NK-92 (cell line): ENCODE results near the gene HOXD9.

Source experiments
- DNase-seq: peaks from one replicate; lab custom pipeline; 2025; ENCODE audit not compliant: unreplicated experiment; lab: John Stamatoyannopoulos, UW

Gene HOXD9

DNA sequence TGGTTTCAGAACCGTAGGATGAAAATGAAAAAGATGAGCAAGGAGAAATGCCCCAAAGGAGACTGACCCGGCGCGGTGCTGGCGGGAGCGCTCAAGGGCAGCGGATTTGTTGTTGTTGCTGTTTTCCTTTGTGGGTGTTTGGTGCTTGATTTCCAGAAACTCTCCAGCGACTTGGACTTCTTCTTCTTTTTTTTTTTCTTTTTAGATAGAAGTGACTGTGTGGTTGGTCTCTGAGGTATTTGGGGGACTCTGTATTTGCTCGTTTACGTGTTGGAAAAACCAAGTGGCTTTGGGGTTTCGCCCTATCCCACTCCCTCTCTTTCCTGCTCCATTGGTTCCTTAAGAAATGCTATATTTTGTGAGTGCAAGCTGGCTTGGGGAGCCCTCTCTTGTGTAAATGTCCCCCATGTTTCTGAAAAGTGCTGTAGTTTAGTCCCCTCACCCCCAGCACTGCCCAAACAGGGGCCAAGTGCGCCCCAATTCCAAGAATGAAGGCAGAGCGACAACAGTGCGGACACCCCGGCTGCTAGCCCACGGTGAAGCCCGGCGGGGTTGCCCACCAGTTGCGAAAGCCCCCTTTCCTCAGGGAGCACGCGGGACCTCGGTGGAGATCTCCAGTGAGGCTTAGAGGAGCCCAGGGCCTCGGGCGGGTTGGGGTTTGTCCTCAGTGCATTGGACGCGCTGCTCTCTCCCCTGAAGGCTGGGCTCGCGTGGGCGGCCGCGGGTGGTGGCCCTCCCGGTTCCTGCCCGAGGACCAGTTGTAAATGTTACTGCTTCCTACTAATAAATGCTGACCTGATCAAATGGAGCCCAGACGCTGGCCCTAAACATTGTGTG is 1.8 kb downstream of the HOXD9 start:
- DNase-seq: no peak

DNA sequence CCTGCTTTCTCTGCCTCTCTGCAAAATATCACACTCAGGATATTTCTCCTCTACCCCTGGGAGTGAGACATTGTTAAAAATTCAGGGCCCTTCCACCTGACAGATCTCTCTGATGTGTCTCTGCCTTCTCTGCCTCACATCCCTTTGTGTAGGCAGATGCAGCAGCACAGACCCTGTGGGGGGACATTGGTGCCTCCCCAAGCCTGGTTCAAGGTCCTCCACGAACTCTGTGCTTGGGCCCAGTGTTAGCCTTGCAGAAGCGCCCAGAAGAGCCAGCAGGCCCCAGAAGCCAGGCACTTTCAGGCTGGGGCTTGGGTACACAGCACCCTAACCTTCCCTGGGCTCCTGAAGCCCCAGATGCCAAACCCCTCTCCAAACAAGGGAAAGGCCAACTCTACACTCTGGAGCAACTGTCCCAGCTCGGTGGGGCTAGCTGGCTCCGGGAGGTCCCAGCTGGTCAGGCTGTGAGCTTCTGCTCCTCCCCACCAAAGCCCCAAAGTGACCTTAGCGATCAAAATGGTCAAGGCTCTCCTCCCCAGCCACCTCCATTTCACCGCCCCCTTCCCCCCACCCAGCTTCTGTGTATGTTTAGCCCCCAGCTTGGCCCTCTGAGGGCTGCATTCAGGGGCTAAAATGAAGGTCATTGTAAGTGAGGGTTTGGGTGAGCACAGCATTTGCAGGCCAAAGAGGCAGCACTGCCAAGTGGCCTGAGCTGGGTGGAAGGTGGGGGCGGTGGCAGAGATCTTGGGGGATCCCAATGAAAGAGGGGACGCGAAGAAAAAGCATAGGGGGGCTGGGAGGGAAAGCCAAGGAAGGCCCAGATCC is 2.6 kb downstream of the HOXD9 start:
- DNase-seq: no peak

DNA sequence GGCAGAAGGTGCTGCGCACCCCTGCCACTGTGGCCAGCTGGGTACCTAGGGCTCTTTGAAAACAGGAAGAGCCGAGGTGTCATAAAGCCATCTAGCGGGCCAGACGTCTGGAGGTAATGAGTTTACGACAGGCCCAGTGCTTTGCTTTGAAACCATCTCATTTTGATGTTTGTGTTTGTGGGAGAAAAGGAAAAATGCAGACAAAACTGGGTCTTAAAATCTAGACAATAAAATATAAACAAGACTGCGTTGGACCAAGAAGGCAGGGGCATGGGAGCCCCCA is 3.2 kb downstream of the HOXD9 start:
- DNase-seq: no peak

DNA sequence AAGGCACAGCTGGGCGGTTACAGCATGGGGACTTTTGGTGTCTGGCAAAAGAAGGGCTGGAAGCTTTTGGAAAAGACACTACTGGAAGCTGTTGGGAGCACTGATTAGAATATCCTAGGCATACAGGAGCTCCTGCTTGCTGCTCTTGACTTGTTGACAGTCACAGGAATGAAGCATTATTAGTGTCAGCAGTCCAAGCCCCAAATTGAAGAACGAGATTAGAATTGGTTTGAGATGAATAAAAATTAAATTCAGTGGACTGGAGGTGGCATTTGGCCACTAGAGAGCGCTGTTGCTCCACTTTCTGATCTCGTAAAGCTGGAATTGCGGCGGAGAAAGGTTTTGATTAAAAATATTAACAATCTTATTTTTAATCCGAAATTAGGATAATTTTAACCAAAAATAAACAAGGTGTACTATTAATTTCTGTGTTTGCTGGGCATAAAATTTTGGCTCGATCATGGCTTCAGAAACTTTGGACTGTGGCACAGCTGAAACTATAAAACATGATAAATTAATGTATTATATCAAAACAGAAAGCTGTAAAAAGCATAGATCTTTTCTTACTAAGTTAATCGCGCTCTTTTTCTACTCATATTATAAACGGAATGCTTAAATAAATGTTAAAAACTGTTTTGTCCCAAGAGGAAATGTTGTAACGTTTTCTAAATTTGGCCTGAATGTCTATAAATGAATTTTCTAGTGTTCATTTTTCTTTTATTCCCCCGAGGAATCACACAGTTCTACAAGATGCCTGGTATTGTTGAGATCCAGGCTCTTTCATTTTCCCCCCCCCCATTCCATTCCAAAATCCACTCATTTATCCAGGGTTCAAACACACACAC is 4.6 kb downstream of the HOXD9 start:
- no peak for DNase-seq

DNA sequence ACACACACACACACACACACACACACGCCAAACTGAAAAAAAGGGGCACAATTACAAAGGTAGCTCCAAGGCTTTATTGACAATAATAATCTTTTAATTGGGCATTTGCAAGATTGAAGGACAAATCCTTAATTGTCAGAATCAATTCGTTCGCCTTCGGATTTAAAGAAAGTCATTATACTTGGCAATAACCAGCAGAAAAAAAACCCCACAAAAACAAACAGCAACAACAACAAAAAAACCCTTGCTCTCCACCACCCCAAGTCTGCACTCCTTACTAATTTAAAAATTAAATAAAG is 5.2 kb downstream of the HOXD9 start:
- no peak for DNase-seq

DNA sequence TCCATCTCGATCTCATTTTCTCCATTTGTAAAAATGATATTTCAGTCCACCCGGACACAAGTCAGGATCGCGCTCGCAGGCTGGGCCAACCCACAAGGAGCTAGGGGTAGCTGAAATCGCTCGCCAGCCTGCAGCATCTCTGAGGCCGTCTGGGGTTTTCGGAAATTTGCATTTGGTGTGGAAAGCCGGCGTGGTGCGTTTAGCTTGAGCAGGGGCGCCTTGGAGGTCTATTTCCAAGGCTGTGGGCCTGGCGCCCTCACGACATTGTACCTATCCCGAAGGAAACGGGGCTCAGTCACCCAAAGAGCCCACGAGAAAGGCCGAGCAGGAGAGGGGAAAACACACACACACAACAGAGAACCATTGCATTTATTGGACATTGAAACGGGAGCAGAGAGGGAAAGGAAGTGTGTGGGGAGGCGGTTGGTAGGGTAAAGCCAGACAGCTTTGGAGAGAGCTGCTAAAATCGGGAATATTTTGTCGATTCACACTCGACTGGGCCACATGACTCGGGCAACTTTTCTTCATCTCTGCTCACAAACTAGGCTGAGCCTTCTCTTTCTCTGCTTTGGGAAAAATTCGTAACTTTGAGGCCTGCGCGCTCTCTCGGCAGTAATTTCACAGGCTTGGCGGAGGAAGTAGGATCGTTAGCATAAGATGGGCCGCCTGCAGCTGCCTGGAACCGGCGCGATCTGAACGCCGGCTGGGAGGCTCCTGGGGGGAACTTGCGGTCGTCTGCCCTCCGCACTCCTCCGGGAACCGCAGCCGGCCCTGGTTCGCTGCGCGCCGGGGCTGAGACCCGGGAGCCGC is 5.9 kb downstream of the HOXD9 start:
- DNase-seq: no peak

DNA sequence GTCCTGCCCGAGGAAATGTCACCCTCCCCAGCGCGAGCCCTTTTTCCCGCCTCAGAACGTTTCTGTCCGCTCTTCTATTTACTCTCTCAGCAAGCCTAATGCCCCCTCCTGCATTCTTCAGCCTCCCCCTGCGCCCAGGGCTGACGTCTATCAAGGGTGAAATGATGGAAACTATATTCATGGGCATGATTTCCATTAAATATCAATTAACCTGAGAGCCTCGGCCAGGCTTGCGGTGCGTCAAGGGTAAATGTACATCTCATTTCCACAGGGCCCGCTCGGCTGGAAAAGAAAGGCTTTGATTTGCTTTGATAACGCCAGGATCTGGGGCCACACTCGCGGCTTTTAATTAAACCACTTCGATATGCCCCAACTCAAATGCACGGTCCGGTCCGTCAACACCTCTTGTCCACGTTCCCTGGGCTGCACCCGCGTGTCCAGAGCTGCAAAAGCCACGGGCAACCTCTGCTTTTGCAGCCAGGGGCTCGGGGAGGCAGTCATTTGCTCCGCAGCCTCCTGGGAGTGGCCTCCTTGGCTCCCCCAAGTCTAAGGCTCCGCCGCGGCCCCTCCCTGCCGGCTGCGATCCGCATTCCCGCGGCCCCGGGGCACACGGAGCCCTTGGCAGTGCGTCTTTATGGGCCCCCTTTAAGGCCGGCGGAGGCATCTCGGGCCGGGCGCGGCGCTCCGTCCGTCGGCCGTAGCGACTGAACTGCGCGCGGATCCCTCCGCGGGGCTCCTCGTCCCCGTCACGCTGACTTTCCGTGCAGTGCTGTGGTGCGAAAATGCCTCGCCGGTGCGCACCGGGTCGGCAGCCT is 6.7 kb downstream of the HOXD9 start, which contains the start of gene HOXD8:
Gene HOXD8 (plus strand): TSS at position 724 of the 815 bp plus-strand sequence. CDS start 662 bp downstream, outside the sequence.
- DNase-seq: no peak

DNA sequence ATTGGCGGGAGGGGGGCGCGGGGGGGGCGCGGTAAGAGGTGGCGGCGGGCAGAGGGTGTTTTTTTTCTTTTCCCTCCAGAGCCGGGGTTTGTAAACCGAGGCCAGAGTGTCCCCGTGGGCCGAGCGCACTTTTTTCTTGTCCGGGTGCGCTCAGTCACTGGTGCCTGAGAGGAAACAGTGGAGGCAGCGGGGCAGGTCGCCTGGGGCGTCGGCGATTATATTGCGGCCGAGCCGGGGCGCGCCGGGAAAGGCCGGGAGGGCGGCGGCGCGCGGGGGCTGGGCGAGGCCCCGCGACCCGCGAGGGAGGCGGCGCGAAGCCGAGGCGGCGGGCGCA is 7.3 kb downstream of the HOXD9 start:
- no peak for DNase-seq

DNA sequence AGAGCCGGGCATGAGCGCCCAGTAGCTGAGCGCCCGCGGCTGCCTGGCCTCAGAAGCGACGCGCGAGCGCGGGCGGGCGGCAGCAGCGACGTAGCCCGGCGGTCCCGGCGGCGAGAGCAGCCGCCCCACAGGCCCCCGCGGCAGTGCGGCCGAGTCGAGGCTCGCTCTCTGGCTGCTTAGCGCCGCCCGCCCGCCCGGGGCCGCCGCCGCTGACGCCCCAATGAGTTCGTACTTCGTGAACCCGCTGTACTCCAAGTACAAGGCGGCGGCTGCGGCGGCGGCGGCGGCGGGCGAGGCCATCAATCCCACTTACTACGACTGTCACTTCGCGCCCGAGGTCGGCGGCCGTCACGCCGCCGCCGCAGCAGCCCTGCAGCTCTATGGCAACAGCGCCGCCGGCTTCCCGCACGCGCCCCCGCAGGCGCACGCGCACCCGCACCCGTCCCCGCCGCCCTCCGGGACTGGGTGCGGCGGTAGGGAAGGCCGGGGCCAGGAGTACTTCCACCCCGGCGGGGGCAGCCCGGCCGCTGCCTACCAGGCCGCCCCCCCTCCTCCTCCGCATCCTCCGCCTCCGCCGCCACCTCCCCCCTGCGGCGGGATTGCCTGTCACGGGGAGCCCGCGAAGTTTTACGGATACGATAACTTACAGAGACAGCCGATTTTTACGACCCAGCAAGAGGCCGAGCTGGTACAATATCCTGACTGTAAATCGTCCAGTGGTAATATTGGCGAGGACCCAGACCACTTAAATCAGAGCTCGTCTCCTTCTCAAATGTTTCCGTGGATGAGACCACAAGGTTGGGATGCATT is 7.8 kb downstream of the HOXD9 start:
- no peak for DNase-seq

DNA sequence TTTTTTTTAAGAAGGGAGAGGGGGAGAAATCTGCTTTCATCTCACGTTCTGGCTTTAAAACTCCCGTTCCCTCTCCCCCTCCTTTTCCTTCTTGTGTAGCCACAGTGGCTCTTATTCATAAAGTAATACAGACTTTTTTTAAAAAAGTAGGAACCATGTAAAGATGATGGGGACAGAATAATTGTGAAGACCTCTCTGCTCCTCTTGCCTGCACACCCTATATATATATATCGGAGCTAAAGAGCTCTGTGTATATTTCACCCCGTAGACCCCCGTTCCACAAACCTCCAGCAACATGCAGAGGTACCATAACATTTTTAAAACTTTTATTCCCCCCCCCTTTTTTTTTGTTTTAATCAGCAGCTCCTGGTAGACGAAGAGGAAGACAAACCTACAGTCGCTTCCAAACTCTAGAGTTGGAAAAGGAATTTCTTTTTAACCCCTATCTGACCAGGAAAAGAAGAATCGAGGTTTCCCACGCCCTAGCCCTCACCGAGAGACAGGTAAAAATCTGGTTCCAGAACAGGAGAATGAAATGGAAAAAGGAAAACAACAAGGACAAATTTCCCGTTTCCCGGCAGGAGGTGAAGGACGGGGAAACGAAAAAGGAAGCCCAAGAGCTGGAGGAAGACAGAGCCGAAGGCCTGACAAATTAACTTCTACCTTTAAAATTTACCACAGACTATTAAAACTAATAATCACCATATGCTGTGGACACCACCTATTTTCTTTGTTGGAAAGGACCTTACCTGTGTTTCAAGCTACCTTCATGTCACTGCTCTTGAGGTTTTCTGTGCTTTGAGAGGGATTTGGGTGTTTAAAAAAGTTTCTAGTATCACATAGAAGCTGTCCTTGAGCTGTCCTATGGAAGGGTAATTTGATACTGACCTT is 8.7 kb downstream of the HOXD9 start:
- DNase-seq: no peak

DNA sequence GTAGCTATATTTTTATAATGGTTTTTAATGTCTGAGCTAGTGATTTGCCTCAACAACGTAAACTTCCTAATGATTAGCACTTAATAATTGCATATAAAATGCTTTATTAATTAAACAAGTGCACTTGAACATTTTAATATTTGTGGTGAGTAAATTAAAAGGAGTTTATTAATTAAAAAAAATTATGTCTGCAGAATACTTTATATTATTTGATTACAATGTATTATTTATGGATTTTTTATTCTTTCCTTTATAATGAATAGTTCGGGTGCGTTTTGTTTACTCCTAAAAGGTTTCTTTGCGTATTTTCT is 9.3 kb downstream of the HOXD9 start:
- no peak for DNase-seq

DNA sequence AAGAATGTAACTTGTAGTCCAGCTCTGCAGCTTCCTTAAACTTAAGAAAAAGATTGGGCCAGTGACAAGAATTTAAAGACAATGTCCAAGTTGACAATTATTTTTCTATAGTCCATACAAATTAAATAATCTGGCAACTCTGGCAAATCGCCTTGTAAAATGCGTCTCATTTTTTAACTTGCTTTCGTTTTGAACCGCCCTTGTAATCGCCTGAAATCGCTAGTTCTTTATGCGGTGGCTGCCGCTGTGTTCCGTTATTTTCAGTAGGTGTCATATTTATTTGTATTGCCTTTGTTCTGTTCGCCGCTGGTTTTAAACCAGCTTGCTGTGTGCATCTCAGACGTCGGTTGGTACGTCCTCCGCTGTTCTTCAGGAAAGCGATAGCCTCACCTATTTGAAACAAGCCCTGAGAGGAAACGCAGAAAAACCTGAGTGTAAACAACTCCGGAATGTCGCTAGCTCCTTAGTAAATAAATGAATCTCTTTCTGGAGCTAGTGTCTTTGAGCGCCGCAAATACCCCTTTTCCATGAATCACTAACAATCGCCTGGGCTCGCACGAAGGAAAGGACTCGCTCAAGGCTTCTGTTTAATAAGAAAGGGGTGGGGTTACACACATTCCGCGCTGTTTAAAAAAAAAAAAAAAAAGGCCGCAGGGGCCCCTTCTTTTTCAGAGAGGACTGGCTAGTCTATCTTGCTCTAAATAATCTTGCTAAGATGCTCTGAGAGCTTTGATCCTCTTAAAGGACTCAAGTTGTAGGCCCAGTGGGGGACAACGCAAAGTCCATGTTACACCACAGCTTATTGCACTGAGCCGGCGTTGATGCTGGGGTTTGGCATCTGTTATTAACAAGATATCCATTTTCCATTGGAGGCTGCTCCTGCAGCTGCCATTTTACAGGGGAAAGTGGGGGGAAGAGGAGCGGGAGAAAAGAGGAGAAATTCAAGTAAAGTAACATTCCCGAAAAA is 10.0 kb downstream of the HOXD9 start:
- DNase-seq: no peak

DNA sequence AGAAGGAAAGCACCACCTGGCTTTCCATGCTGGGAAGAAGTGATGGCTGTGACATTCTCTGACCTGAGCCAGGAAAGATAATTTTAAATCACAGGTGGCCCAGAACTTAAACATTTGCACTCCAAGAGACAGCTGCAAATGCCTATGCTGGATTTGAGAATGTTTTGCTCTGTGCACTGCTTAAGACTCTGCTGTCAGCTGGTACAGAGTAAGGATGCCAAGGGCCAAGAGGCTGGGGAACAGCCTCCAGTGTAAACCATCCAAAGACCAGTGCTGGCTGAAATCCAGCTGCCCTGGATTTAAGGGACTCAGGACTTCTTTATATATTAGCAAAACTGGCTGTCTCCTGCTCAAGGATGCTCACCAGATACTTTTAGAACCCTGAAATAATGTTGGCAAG is 10.9 kb downstream of the HOXD9 start:
- no peak for DNase-seq

DNA sequence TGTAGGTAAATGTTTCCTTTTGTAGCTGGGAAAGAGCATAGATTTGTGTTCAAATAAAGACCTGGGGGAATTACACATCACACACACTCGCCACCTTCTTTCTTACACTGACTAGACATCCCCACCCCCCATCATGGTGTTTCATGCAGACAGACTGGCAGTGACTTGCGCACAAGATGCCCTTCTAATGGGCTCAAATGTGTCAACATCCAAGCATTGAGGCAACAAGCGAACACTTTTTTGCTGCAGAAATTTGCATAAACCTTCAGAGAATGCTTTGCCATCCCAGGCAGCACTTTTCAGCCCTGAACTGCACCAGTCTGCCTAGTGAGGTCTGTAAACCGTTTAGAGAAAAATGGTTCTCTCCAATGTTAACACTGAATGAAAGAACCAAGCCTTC is 11.5 kb downstream of the HOXD9 start:
- no peak for DNase-seq

DNA sequence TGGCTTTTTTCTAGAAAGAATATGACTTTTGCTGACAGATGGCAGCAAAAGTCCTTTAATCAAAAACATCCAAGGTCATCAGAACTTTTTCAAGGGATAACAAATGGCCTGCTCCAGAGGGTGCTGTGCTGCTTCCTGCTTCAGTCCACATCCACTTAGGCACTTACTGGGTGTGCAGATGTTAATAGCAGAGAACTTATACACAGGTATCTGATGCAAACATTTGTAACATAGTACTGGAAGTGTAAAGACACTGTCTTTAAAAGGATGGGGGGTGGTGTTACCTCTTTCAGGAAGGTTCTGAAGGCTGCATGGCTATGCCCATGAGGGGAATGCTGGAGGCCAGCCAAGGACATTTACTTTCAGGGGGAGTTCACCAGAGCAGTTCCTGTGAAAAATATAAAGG is 12.5 kb downstream of the HOXD9 start:
- DNase-seq: no peak

DNA sequence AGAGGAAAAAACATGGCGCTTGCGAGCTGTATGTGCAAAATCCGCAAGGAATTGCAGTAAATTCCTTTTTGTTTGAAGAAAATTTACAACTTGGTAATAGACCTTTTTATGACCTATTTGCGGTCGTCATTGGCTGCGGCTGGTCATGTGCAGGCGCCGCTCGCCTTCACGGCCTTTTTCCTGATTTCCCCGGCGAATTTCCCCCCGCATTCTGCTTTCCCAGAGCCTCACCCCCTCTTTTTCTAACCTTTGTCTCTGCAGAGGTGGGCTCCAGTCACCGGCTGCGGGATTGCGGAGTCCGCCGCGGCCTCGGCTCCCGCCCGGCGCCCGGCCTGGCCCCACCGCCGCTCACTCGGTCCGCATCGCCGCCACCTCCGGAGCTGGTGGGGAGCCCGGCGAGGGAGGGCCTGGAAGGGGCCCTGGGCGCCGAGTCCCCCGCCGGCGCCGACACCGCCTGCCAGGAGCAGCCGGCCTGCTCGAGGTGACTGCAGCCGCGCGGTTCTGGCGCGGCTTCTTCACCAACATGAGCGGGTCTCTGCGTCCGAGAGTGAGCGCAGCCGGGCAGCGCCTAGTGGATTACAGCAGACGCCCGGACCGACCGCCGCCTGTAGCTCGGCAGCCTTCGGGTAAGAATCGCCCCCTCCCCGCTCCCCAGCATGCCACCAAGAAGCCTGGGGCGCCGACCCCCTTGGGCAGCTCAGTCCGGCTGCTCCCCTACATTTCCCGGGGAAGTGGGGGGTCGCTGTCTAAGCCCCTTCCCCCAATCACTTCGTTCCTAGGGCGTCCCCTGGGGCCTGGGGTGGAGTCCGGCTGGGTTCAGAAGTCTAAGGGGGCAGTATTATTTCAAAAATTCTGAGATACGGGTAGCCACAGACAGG is 14.1 kb downstream of the HOXD9 start:
- DNase-seq: no peak

DNA sequence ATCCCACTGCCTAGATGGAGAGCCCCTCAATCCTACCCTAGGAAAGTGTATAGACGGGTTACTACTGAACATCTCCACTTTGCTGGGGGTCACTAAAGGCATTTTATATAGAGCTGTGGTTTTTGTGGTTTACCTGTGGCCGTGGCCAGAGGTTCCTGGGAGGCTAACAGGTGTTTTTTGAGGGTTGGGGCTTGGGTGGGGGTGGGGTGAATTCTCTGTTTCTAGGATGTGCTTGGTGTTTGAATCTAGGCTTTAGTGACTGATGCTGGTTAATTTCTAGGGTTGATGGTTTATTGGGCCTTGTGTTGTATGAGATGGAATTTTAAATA is 14.7 kb downstream of the HOXD9 start:
- DNase-seq: no peak
